Body of pancreas (tissue), 4 donors: Measurements from ENCODE around the gene IGFBP7. TPM values are rescaled to one million over a fixed set of nuclear protein-coding genes. Genes with fewer than 3 reads are reported as not detected.

Experiments
- ATAC-seq: fragments of 150-250 bp; one replicate; pipeline ENCODE4 v1.9.1; 2016
- DNase-seq, 4 donors: peaks; one replicate each; pipeline ENCODE4 v3.0.0-alpha.2; 2019
- H3K27ac ChIP-seq, 4 donors: fragments of 200-600 bp; sonication (generic); 1 replicate in 3 of 4; 2 replicates in 1 of 4; pipeline versions ENCODE4 v1.5.1 to v1.6.1; 2016 to 2019; ENCODE audit warnings: mild to moderate bottlenecking in 1 of 4, mixed read lengths in 1 of 4, moderate library complexity in 1 of 4
- H3K27me3 ChIP-seq, 2 donors: fragments of 200-600 bp; sonication (generic); one replicate each; pipeline ENCODE4 v1.6.0; 2016; ENCODE audit warnings: mild to moderate bottlenecking in 1 of 2
- H3K36me3 ChIP-seq, 2 donors: fragments of 200-600 bp; sonication (generic); replicated peaks in 1 of 2; 2 replicates each; pipeline ENCODE4 v1.5.1; 2016; ENCODE audit warnings: low read depth in 2 of 2; ENCODE audit not compliant: insufficient read depth in 1 of 2
- H3K4me1 ChIP-seq: fragments of 200-600 bp; sonication (generic); one replicate; pipeline ENCODE4 v1.6.0; 2016
- H3K4me3 ChIP-seq, 2 donors: fragments of 200-600 bp; sonication (generic); 1 replicate in 1 of 2; 2 replicates in 1 of 2; pipeline ENCODE4 v1.5.1; 2016 to 2019
- H3K9me3 ChIP-seq, 3 donors: fragments of 200-600 bp; sonication (generic); 1 replicate in 2 of 3; 2 replicates in 1 of 3; pipeline ENCODE4 v1.5.1; 2016
- CTCF ChIP-seq, 7 experiments: fragments of 450-650 bp in 4 of 7; fragments of 200-600 bp in 3 of 7; sonication (generic) in 3 of 7; IDR thresholded peaks; one replicate each; pipeline ENCODE4 v1.5.1; 2016 to 2019; ENCODE audit warnings: antibody characterized with exemption in 7 of 7
- POLR2A ChIP-seq, 3 donors: fragments of 450-650 bp; IDR thresholded peaks; one replicate each; pipeline ENCODE4 v1.6.1; 2016; ENCODE audit warnings: antibody characterized with exemption in 3 of 3, mild to moderate bottlenecking in 2 of 3
- WGBS, 2 donors: methylation state at CpG; one replicate each; pipeline ENCODE4 v1.1.5; 2017; 5-methylcytosine and 5-hydroxymethylcytosine counted together
- intact Hi-C: fragments of 100-400 bp; cut with DNase I; formaldehyde crosslinking; loops from one replicate; pipeline ENCODE4 v1.15.1; 2023
- total RNA-seq, 2 donors: library from RNA; depleted of rRNA; stranded (reverse); fragments of >200 nt; gene quantifications; one replicate each; pipeline ENCODE4 v1.1.0, GENCODE V29; 2016

IGFBP7 gene
- total RNA-seq, 2 donors from 2014 or later: 758 to 1,249 TPM

- intact Hi-C loops: no loop called here
These were observed 28.2 kb downstream of the IGFBP7 start for GRCh38 chr4:57081651-57082621.

GRCh38 chr4:57080781-57081650 lies 29.2 kb downstream of the IGFBP7 start:
- H3K4me3 ChIP-seq: no peak overlapping the region
- no peak for TF ChIP-seq POLR2A (IDR thresholded peaks at IDR 0.05)
- no peak for TF ChIP-seq CTCF (IDR thresholded peaks at IDR 0.05)
- 60 to 74% methylated on average over 5 of the region's 5 CpGs for WGBS, 2 donors
- H3K27ac ChIP-seq: peak overlapping the region; percentile 37 to 76 (median 56)
- DNase-seq (no peak), ATAC-seq (peak; percentile 34)
- intact Hi-C loops: no loop called here
- H3K36me3 ChIP-seq: no peaks in the 10 kb centered on the region
- no peaks in the 10 kb centered on the region for H3K9me3 ChIP-seq
- peaks cover 42% of the 10 kb centered on the region for H3K4me1 ChIP-seq
- no peaks in the 10 kb centered on the region for H3K27me3 ChIP-seq

More at GRCh38 chr4:57081651-57082621, 28.2 kb downstream of the IGFBP7 start:
- DNase-seq (no peak), ATAC-seq (peak; percentile 4)
- no peaks in the 10 kb centered on the region for H3K27me3 ChIP-seq
- no peaks in the 10 kb centered on the region for H3K9me3 ChIP-seq
- H3K4me3 ChIP-seq: no peak overlapping the region
- peaks cover 42% of the 10 kb centered on the region for H3K4me1 ChIP-seq
- no peak for TF ChIP-seq CTCF (IDR thresholded peaks at IDR 0.05)
- no peak for TF ChIP-seq POLR2A (IDR thresholded peaks at IDR 0.05)
- no peaks in the 10 kb centered on the region for H3K36me3 ChIP-seq
- peak overlapping the region; percentile 37 to 76 (median 56) for H3K27ac ChIP-seq
- 78 to 80% methylated on average over 9 of the region's 9 CpGs for WGBS, 2 donors

- ATAC-seq (peak; percentile 54), DNase-seq (peak; percentile 37 to 60 (median 58))
- no peaks in the 10 kb centered on the region for H3K27me3 ChIP-seq
- peak overlapping the region in 3 of 4 donors; percentile 56 to 76 (median 71) for H3K27ac ChIP-seq
- TF ChIP-seq POLR2A (IDR thresholded peaks at IDR 0.05) (peak in 1 of 3 donors; percentile 13), CTCF (IDR thresholded peaks at IDR 0.05) (no peak)
- WGBS, 2 donors: 17 to 23% methylated on average over 10 of the region's 10 CpGs
- peaks cover 42% of the 10 kb centered on the region for H3K4me1 ChIP-seq
- H3K36me3 ChIP-seq: no peaks in the 10 kb centered on the region
- intact Hi-C loops: no loop called here
- H3K9me3 ChIP-seq: no peaks in the 10 kb centered on the region
- no peak overlapping the region for H3K4me3 ChIP-seq
These were observed 31.3 kb downstream of the IGFBP7 start for GRCh38 chr4:57078685-57079521.

- H3K4me3 ChIP-seq: no peak overlapping the region
- no peaks in the 10 kb centered on the region for H3K27me3 ChIP-seq
- DNase-seq (no peak), ATAC-seq (peak; percentile 36)
- peak overlapping the region; percentile 4 to 76 (median 64) for H3K27ac ChIP-seq
- H3K9me3 ChIP-seq: no peaks in the 10 kb centered on the region
- intact Hi-C loops: no loop called here
- WGBS, 2 donors: 59 to 67% methylated on average over 14 of the region's 14 CpGs
- H3K4me1 ChIP-seq: peaks cover 42% of the 10 kb centered on the region
- no peak for TF ChIP-seq CTCF (IDR thresholded peaks at IDR 0.05)
- no peak for TF ChIP-seq POLR2A (IDR thresholded peaks at IDR 0.05)
- H3K36me3 ChIP-seq: no peaks in the 10 kb centered on the region
These were observed 32.4 kb downstream of the IGFBP7 start for GRCh38 chr4:57077550-57078343.
